Measurements from ENCODE around the gene SLF2. TPM values are rescaled to one million over a fixed set of nuclear protein-coding genes. Genes with fewer than 3 reads are reported as not detected.

SLF2 gene
- total and polyA plus RNA-seq, 9 of the 15 experiments (the other 6 are each of a cell fraction or from before 2014, with no cell fraction given): 1.7 to 18.4 (median 7.8) TPM

- TF ChIP-seq CEBPG (CRISPR knock-in tag; IDR thresholded peaks at IDR 0.05) (peak; percentile 37; the same call in 1 of the 2 replicates), CEBPG (tag; conservative IDR thresholded peaks at IDR 0.05 in 1 of 2, IDR thresholded peaks at IDR 0.05 in 1 of 2) (no peak), ZFPM2 (CRISPR knock-in tag; IDR thresholded peaks at IDR 0.05) (no peak), SMAD1 (IDR thresholded peaks at IDR 0.05; ENCODE audit: low read depth, low read length, partially characterized antibody) (no peak), CTCF (IDR thresholded peaks at IDR 0.05 in 2 of 3, conservative IDR thresholded peaks at IDR 0.05 in 1 of 3; ENCODE audit: insufficient read depth in 2 of 3, low read depth in 1 of 3, low read length in 3 of 3) (peak; percentile 63 to 76 (median 72)), MAZ (CRISPR knock-in tag; conservative IDR thresholded peaks at IDR 0.05 in 1 of 2, IDR thresholded peaks at IDR 0.05 in 1 of 2) (0 out of 4 replicates have a peak, but pooled peaks of 1 of the 2 experiments have one; percentile 35), STAG1 (CRISPR knock-in tag; IDR thresholded peaks at IDR 0.05; ENCODE audit: borderline replicate concordance) (peak; percentile 12; the same call in 1 of the 2 replicates), SREBF1 (IDR thresholded peaks at IDR 0.05; ENCODE audit: borderline replicate concordance, low read depth, low read length) (no peak), SMC3 (conservative IDR thresholded peaks at IDR 0.05; ENCODE audit: insufficient read depth, low read depth, low read length) (peak; percentile 58), RAD21 (CRISPR knock-in tag; conservative IDR thresholded peaks at IDR 0.05 in 1 of 2, IDR thresholded peaks at IDR 0.05 in 1 of 2) (peak; percentile 38 to 73), REST (IDR thresholded peaks at IDR 0.05; ENCODE audit: borderline replicate concordance) (peak; percentile 53; the same call in 1 of the 2 replicates), REST (CRISPR knock-in tag; IDR thresholded peaks at IDR 0.05; ENCODE audit: low read depth) (no peak), NFIC (IDR thresholded peaks at IDR 0.05) (no peak)
These were observed 40.5 kb upstream of the SLF2 start (continued) for GRCh38 chr10:100872034-100872791.
